ENCODE measurements around the gene STMND1. TPM values are rescaled to one million over a fixed set of nuclear protein-coding genes. Genes with fewer than 3 reads are reported as not detected.
"Not testable (repeated sequence)": the region's sequence is repeated elsewhere in the genome, so short reads cannot be mapped to it uniquely, and the experiment has no call there.

STMND1 gene
- total RNA-seq (not detected), polyA plus RNA-seq (not detected)

GRCh38 chr6:17101422-17102257 is at the start of gene STMND1:
STMND1 (plus strand) TSS chr6:17102050; CDS start chr6:17102258, 208 bp downstream.
- peak within 1 kb of the TSS; percentile 27 for H3K4me3 ChIP-seq (ENCODE audit: low read depth, low read length)
- no peak within 1 kb of the TSS for H3K27ac ChIP-seq (ENCODE audit: low read depth)
- H3K36me3 ChIP-seq (ENCODE audit: insufficient read depth), result no peaks in the 10 kb centered on the region
- no peaks in the 10 kb centered on the region for H3K4me1 ChIP-seq (ENCODE audit: insufficient read depth)
- 6% methylated on average over 57 of the region's 57 CpGs for WGBS
- no peak for DNase-seq (ENCODE audit: extremely low spot score)

GRCh38 chr6:17054647-17055046 is 47.2 kb upstream of the STMND1 start:
- no peak overlapping the region for H3K4me3 ChIP-seq (ENCODE audit: low read depth, low read length)
- WGBS, result 89% methylated on average over 2 of the region's 2 CpGs
- DNase-seq (ENCODE audit: extremely low spot score), result no peak
- H3K27ac ChIP-seq (ENCODE audit: low read depth), result no peak overlapping the region
- H3K36me3 ChIP-seq (ENCODE audit: insufficient read depth), result no peaks in the 10 kb centered on the region
- H3K4me1 ChIP-seq (ENCODE audit: insufficient read depth), result no peaks in the 10 kb centered on the region

GRCh38 chr6:17057322-17057721 is 44.5 kb upstream of the STMND1 start:
- Histone ChIP-seq H3K4me3 (ENCODE audit: low read depth, low read length) (no peak overlapping the region), H3K4me1 (ENCODE audit: insufficient read depth) (no peaks in the 10 kb centered on the region), H3K36me3 (ENCODE audit: insufficient read depth) (no peaks in the 10 kb centered on the region), H3K27ac (ENCODE audit: low read depth) (no peak overlapping the region)
- WGBS, result 51% methylated on average over 2 of the region's 2 CpGs
- DNase-seq (ENCODE audit: extremely low spot score), result no peak

GRCh38 chr6:17058550-17058949 is 43.3 kb upstream of the STMND1 start:
- no peaks in the 10 kb centered on the region for H3K36me3 ChIP-seq (ENCODE audit: insufficient read depth)
- WGBS, result 78% methylated on average over 2 of the region's 2 CpGs
- DNase-seq (ENCODE audit: extremely low spot score), result no peak

GRCh38 chr6:17059022-17059421 is 42.8 kb upstream of the STMND1 start:
- Histone ChIP-seq H3K4me3 (ENCODE audit: low read depth, low read length) (no peak overlapping the region), H3K4me1 (ENCODE audit: insufficient read depth) (no peaks in the 10 kb centered on the region), H3K27ac (ENCODE audit: low read depth) (no peak overlapping the region), H3K36me3 (ENCODE audit: insufficient read depth) (no peaks in the 10 kb centered on the region)
- WGBS, result 74% methylated on average over 7 of the region's 7 CpGs
- DNase-seq (ENCODE audit: extremely low spot score), result no peak

More at GRCh38 chr6:17058550-17058949, 43.3 kb upstream of the STMND1 start:
- H3K4me1 ChIP-seq (ENCODE audit: insufficient read depth), result no peaks in the 10 kb centered on the region
- no peak overlapping the region for H3K4me3 ChIP-seq (ENCODE audit: low read depth, low read length)
- H3K27ac ChIP-seq (ENCODE audit: low read depth), result no peak overlapping the region

- WGBS, result 80% methylated on average over 3 of the region's 3 CpGs
- no peak for DNase-seq (ENCODE audit: extremely low spot score)
- Histone ChIP-seq H3K27ac (ENCODE audit: low read depth) (no peak overlapping the region), H3K4me3 (ENCODE audit: low read depth, low read length) (no peak overlapping the region), H3K36me3 (ENCODE audit: insufficient read depth) (no peaks in the 10 kb centered on the region), H3K4me1 (ENCODE audit: insufficient read depth) (no peaks in the 10 kb centered on the region)
Observed at GRCh38 chr6:17059850-17060249, 42.0 kb upstream of the STMND1 start.

GRCh38 chr6:17061097-17061496 is 40.8 kb upstream of the STMND1 start:
- Histone ChIP-seq H3K27ac (ENCODE audit: low read depth) (no peak overlapping the region), H3K36me3 (ENCODE audit: insufficient read depth) (no peaks in the 10 kb centered on the region), H3K4me1 (ENCODE audit: insufficient read depth) (no peaks in the 10 kb centered on the region), H3K4me3 (ENCODE audit: low read depth, low read length) (no peak overlapping the region)
- no peak for DNase-seq (ENCODE audit: extremely low spot score)
- WGBS, result 87% methylated on average over 2 of the region's 2 CpGs

GRCh38 chr6:17062871-17063440 is 38.9 kb upstream of the STMND1 start:
- H3K4me3 ChIP-seq (ENCODE audit: low read depth, low read length), result no peak overlapping the region
- H3K27ac ChIP-seq (ENCODE audit: low read depth), result no peak overlapping the region
- H3K4me1 ChIP-seq (ENCODE audit: insufficient read depth), result no peaks in the 10 kb centered on the region
- no peaks in the 10 kb centered on the region for H3K36me3 ChIP-seq (ENCODE audit: insufficient read depth)
- DNase-seq (ENCODE audit: extremely low spot score), result no peak

GRCh38 chr6:17064975-17065374 is 36.9 kb upstream of the STMND1 start:
- Histone ChIP-seq H3K27ac (ENCODE audit: low read depth) (no peak overlapping the region), H3K4me3 (ENCODE audit: low read depth, low read length) (no peak overlapping the region), H3K36me3 (ENCODE audit: insufficient read depth) (no peaks in the 10 kb centered on the region), H3K4me1 (ENCODE audit: insufficient read depth) (no peaks in the 10 kb centered on the region)
- no peak for DNase-seq (ENCODE audit: extremely low spot score)

- no peak for DNase-seq (ENCODE audit: extremely low spot score)
- H3K4me1 ChIP-seq (ENCODE audit: insufficient read depth), result no peaks in the 10 kb centered on the region
- no peaks in the 10 kb centered on the region for H3K36me3 ChIP-seq (ENCODE audit: insufficient read depth)
- no peak overlapping the region for H3K27ac ChIP-seq (ENCODE audit: low read depth)
- no peak overlapping the region for H3K4me3 ChIP-seq (ENCODE audit: low read depth, low read length)
- 87% methylated on average over 6 of the region's 6 CpGs for WGBS
Observed at GRCh38 chr6:17066610-17067009, 35.2 kb upstream of the STMND1 start.

- DNase-seq (ENCODE audit: extremely low spot score); H3K36me3 ChIP-seq (ENCODE audit: insufficient read depth); H3K27ac ChIP-seq (ENCODE audit: low read depth); H3K4me1 ChIP-seq (ENCODE audit: insufficient read depth); H3K4me3 ChIP-seq (ENCODE audit: low read depth, low read length): not testable (repeated sequence)
Observed at GRCh38 chr6:17068972-17069371, 32.9 kb upstream of the STMND1 start.

GRCh38 chr6:17070400-17070799 is 31.4 kb upstream of the STMND1 start:
- not testable (repeated sequence) for H3K36me3 ChIP-seq (ENCODE audit: insufficient read depth); H3K4me3 ChIP-seq (ENCODE audit: low read depth, low read length); DNase-seq (ENCODE audit: extremely low spot score); H3K27ac ChIP-seq (ENCODE audit: low read depth); H3K4me1 ChIP-seq (ENCODE audit: insufficient read depth)
- WGBS, result 76% methylated on average over 2 of the region's 2 CpGs

- H3K36me3 ChIP-seq (ENCODE audit: insufficient read depth); H3K27ac ChIP-seq (ENCODE audit: low read depth); H3K4me3 ChIP-seq (ENCODE audit: low read depth, low read length); H3K4me1 ChIP-seq (ENCODE audit: insufficient read depth); DNase-seq (ENCODE audit: extremely low spot score): not testable (repeated sequence)
- 75% methylated on average over 2 of the region's 2 CpGs for WGBS
Observed at GRCh38 chr6:17073596-17073995, 28.3 kb upstream of the STMND1 start.

- WGBS, result 68% methylated on average over 4 of the region's 4 CpGs
- Histone ChIP-seq H3K27ac (ENCODE audit: low read depth) (no peak overlapping the region), H3K36me3 (ENCODE audit: insufficient read depth) (no peaks in the 10 kb centered on the region), H3K4me3 (ENCODE audit: low read depth, low read length) (no peak overlapping the region), H3K4me1 (ENCODE audit: insufficient read depth) (no peaks in the 10 kb centered on the region)
- DNase-seq (ENCODE audit: extremely low spot score), result no peak
Observed at GRCh38 chr6:17081273-17081672, 20.6 kb upstream of the STMND1 start.
